Activated CD8-positive, alpha-beta memory T cell treated with anti-CD3 and anti-CD28 coated beads for 48 hours (primary cell): Measurements from ENCODE around the gene MAPK8IP1.

Experiments used
- DNase-seq, 3 experiments: peaks; one replicate each; pipeline ENCODE4 v3.0.0-alpha.2; 2020; ENCODE audit warnings: low read depth in 2 of 3, low spot score in 2 of 3

The MAPK8IP1 gene

GRCh38 chr11:45941285-45941684 lies 55.8 kb downstream of the MAPK8IP1 start:
- no peak for DNase-seq

GRCh38 chr11:45942381-45942780 lies 56.9 kb downstream of the MAPK8IP1 start:
- no peak for DNase-seq

DNA sequence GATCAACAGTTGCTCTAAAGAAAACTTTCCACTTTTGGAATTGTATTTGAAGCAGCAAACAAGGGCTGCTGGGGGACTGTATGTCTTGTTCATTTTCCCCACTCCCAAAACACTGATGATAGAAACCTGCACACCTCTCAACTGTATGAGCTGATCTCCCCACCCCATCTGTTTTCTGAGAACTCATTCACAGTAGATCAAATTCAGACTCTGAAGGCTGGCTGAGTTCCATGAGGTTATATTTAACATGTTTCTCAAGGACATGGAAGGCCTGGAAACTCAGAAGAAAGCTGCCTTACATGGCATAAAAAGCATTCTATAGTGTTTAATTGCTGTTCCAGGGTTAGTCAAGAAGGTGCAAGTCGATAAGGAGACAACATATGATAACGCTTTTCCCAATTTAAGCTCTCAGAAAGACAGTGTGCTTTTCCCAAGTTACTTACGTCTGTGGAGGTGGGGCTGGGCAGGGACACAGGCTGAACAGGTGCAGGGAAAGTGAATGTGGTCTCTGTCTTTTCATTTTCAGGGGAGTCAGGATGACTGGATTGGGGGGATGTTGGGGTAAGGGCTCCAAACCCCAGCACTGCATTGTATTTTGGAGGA lies 60.0 kb downstream of the MAPK8IP1 start:
- no peak for DNase-seq

- no peak for DNase-seq
Measured at GRCh38 chr11:45947885-45948284, 62.4 kb downstream of the MAPK8IP1 start.

GRCh38 chr11:45948356-45948755 lies 62.9 kb downstream of the MAPK8IP1 start:
- no peak for DNase-seq

- no peak for DNase-seq
Measured at GRCh38 chr11:45949992-45950407, 64.5 kb downstream of the MAPK8IP1 start.
